HCT116 (cell line): Measurements from ENCODE around the gene MZB1. TPM values are rescaled to one million over a fixed set of nuclear protein-coding genes. Genes with fewer than 3 reads are reported as not detected.

Experiments
- ATAC-seq: fragments of 200-7000 bp; cut with Tn5 transposase; 2 replicates; pipeline ENCODE4 v1.9.1; 2020; ENCODE audit warnings: mild to moderate bottlenecking, moderate library complexity
- BruUV-seq: library from RNA; stranded (reverse); fragments of 400-500 nt; replicated peaks from 2 replicates; lab custom pipeline; 2021; lab: Mats Ljungman, UMichigan
- CTCF ChIA-PET: fragments of 300-600 bp; sonication (Branson Sonifier 250); formaldehyde crosslinking; loops from one replicate; lab custom pipeline; 2021; ENCODE audit warnings: antibody characterized with exemption; lab: Charles Lee
- POLR2A ChIA-PET: fragments of 300-600, 350-600 bp; sonication (Branson Sonifier 250); formaldehyde crosslinking; loops from one replicate; lab custom pipeline; 2021; ENCODE audit warnings: antibody characterized with exemption; lab: Charles Lee
- RAD21 ChIA-PET, 2 experiments: fragments of 300-600 bp; sonication (Branson Sonifier 250); formaldehyde crosslinking; loops; one replicate each; lab custom pipeline; 2023; ENCODE audit warnings: low total read pairs in 2 of 2; ENCODE audit not compliant: uncharacterized antibody in 2 of 2, unreplicated experiment in 2 of 2, low non-redundant PET in 1 of 2; lab: Charles Lee
- DNase-seq: peaks from one replicate; pipeline ENCODE4 v3.0.0-alpha.2; 2010; ENCODE audit warnings: low read depth, low spot score
- H2AFZ ChIP-seq: fragments of 200-600 bp; shearing (Covaris generic), sonication (generic); 2 replicates; pipeline ENCODE4 v1.6.1; 2017; ENCODE audit warnings: low read depth, mixed run types, mixed read lengths, antibody characterized with exemption, low read length; ENCODE audit not compliant: poor library complexity, severe bottlenecking
- H3K27ac ChIP-seq: 2 replicates; pipeline ENCODE4 v1.5.1; 2012; ENCODE audit warnings: low read depth, low read length
- H3K27me3 ChIP-seq: fragments of 200-600 bp; sonication (generic); 2 replicates; pipeline ENCODE4 v1.6.1; 2016; ENCODE audit warnings: mixed run types, low read length, mixed read lengths; ENCODE audit not compliant: insufficient read depth
- H3K36me3 ChIP-seq, 2 experiments: fragments of 200-500 bp in 1 of 2; fragments of 200-600 bp in 1 of 2; sonication (Bioruptor generic) in 1 of 2; sonication (generic) in 1 of 2; 2 replicates each; pipeline versions ENCODE4 v1.5.1 to v1.6.1; 2014 to 2016; ENCODE audit warnings: low read length in 2 of 2, inconsistent platforms in 1 of 2, mixed read lengths in 1 of 2, mixed run types in 1 of 2; ENCODE audit not compliant: insufficient read depth in 2 of 2, control insufficient read depth in 1 of 2
- H3K4me1 ChIP-seq, 2 experiments: fragments of 200-600 bp in 1 of 2; sonication (generic) in 1 of 2; 2 replicates each; pipeline versions ENCODE4 v1.5.1 to v1.6.1; 2012 to 2017; ENCODE audit warnings: low read length in 2 of 2, inconsistent platforms in 1 of 2, mild to moderate bottlenecking in 1 of 2, mixed read lengths in 1 of 2, mixed run types in 1 of 2, moderate library complexity in 1 of 2; ENCODE audit not compliant: insufficient read depth in 2 of 2, control insufficient read depth in 1 of 2
- H3K4me2 ChIP-seq: fragments of 200-600 bp; sonication (generic); 2 replicates; pipeline ENCODE4 v1.6.1; 2017; ENCODE audit warnings: mixed run types, low read length, mixed read lengths
- H3K4me3 ChIP-seq, 2 experiments: fragments of 200-600 bp in 1 of 2; sonication (generic) in 1 of 2; replicated peaks in 1 of 2; 2 replicates each; pipeline ENCODE4 v1.5.1; 2011 to 2016; ENCODE audit warnings: low read length in 2 of 2, control low read depth in 1 of 2, low read depth in 1 of 2, mild to moderate bottlenecking in 1 of 2, mixed read lengths in 1 of 2, mixed run types in 1 of 2
- H3K79me2 ChIP-seq: fragments of 200-600 bp; sonication (generic); 2 replicates; pipeline ENCODE4 v1.6.1; 2017; ENCODE audit warnings: mild to moderate bottlenecking, mixed run types, low read length, moderate library complexity, mixed read lengths; ENCODE audit not compliant: insufficient read depth
- H3K9ac ChIP-seq: fragments of 200-600 bp; sonication (generic); 2 replicates; pipeline ENCODE4 v1.6.1; 2016; ENCODE audit warnings: low read length, mixed read lengths
- H3K9me2 ChIP-seq: fragments of 200-600 bp; sonication (generic), shearing (Covaris generic); 2 replicates; pipeline ENCODE4 v1.6.1; 2017; ENCODE audit warnings: mixed run types, mild to moderate bottlenecking, moderate library complexity; ENCODE audit not compliant: insufficient read depth
- H3K9me3 ChIP-seq, 2 experiments: fragments of 200-500 bp in 1 of 2; fragments of 200-600 bp in 1 of 2; sonication (Bioruptor generic) in 1 of 2; sonication (generic) in 1 of 2; 2 replicates each; pipeline ENCODE4 v1.6.1; 2014 to 2017; ENCODE audit warnings: low read length in 2 of 2, mixed read lengths in 2 of 2, inconsistent platforms in 1 of 2, low read depth in 1 of 2, mild to moderate bottlenecking in 1 of 2, mixed run types in 1 of 2, moderate library complexity in 1 of 2; ENCODE audit not compliant: control insufficient read depth in 1 of 2, insufficient read depth in 1 of 2
- H4K20me1 ChIP-seq: fragments of 200-600 bp; sonication (generic), shearing (Covaris generic); 2 replicates; pipeline ENCODE4 v1.6.1; 2017; ENCODE audit warnings: mixed run types, mild to moderate bottlenecking, moderate library complexity; ENCODE audit not compliant: insufficient read depth
- CBX3 ChIP-seq: IDR thresholded peaks from 2 replicates; pipeline ENCODE4 v1.6.1; 2012; ENCODE audit warnings: low read depth
- CEBPB ChIP-seq: IDR thresholded peaks from 2 replicates; pipeline ENCODE4 v1.6.1; 2012; ENCODE audit warnings: low read depth
- CTCF ChIP-seq, 3 experiments: fragments of 200-600 bp in 1 of 3; sonication (generic) in 1 of 3; IDR thresholded peaks in 2 of 3; conservative IDR thresholded peaks in 1 of 3; 2 replicates each; pipeline ENCODE4 v1.5.1; 2012 to 2017; ENCODE audit warnings: low read depth in 2 of 3, low read length in 2 of 3, antibody characterized with exemption in 1 of 3, borderline replicate concordance in 1 of 3, control low read depth in 1 of 3, mild to moderate bottlenecking in 1 of 3, mixed read lengths in 1 of 3, mixed run types in 1 of 3, moderate library complexity in 1 of 3; ENCODE audit not compliant: insufficient read depth in 1 of 3
- EGR1 ChIP-seq: IDR thresholded peaks from 2 replicates; pipeline ENCODE4 v1.6.1; 2012; ENCODE audit warnings: low read depth
- ELF1 ChIP-seq: IDR thresholded peaks from 2 replicates; pipeline ENCODE4 v1.6.1; 2012; ENCODE audit warnings: low read depth, borderline replicate concordance
- EZH2 ChIP-seq: fragments of 200-600 bp; sonication (generic); IDR thresholded peaks from 2 replicates; pipeline ENCODE4 v1.6.1; 2017; ENCODE audit warnings: antibody characterized with exemption, mixed run types
- EZH2phosphoT487 ChIP-seq: fragments of 200-600 bp; IDR thresholded peaks from 2 replicates; pipeline ENCODE4 v1.6.1; 2018; ENCODE audit warnings: antibody characterized with exemption, borderline replicate concordance
- FOSL1 ChIP-seq: IDR thresholded peaks from 2 replicates; pipeline ENCODE4 v1.6.1; 2012; ENCODE audit warnings: low read depth
- RAD21 ChIP-seq: IDR thresholded peaks from 2 replicates; pipeline ENCODE4 v1.6.1; 2012; ENCODE audit warnings: low read depth, mild to moderate bottlenecking
- REST ChIP-seq: IDR thresholded peaks from 2 replicates; pipeline ENCODE4 v1.6.1; 2012; ENCODE audit warnings: low read depth
- SIN3A ChIP-seq: IDR thresholded peaks from 2 replicates; pipeline ENCODE4 v1.6.1; 2012; ENCODE audit warnings: low read depth
- SRF ChIP-seq: IDR thresholded peaks from 2 replicates; pipeline ENCODE4 v1.6.1; 2012; ENCODE audit warnings: low read depth
- TCF7L2 ChIP-seq: IDR thresholded peaks from 2 replicates; pipeline ENCODE4 v1.7.0; 2011; ENCODE audit warnings: borderline replicate concordance, inconsistent platforms; ENCODE audit not compliant: insufficient read depth, insufficient read length; ENCODE audit errors: extremely low read depth
- YY1 ChIP-seq: IDR thresholded peaks from 2 replicates; pipeline ENCODE4 v1.6.1; 2011; ENCODE audit warnings: low read length, low read depth, moderate library complexity, mild to moderate bottlenecking; ENCODE audit not compliant: insufficient replicate concordance; ENCODE audit errors: extremely low read depth
- ZNF274 ChIP-seq: fragments of 200-500 bp; sonication (Bioruptor generic); IDR thresholded peaks from 2 replicates; pipeline ENCODE4 v1.6.1; 2014; ENCODE audit warnings: mild to moderate bottlenecking, low read depth, low read length, inconsistent platforms
- intact Hi-C: fragments of 100-400 bp; cut with micrococcal nuclease; formaldehyde crosslinking; loops from 2 replicates; pipeline ENCODE4 v1.10.0; 2022
- total RNA-seq: library from RNA; stranded (reverse); gene quantifications from one replicate; pipeline ENCODE4 v1.2.1, GENCODE V29; 2021; ENCODE audit not compliant: unreplicated experiment
- TF ChIP-seq, protein P1 (sequence below): IDR thresholded peaks from 2 replicates; pipeline ENCODE4 v1.6.1; 2012
- TF ChIP-seq, protein P2 (sequence below): IDR thresholded peaks from 2 replicates; pipeline ENCODE4 v1.6.1; 2011; ENCODE audit warnings: mild to moderate bottlenecking, low read length, moderate library complexity; ENCODE audit not compliant: insufficient replicate concordance; ENCODE audit errors: extremely low read depth

Gene MZB1
- total RNA-seq, 1 experiment from 2014 or later: 0.81 TPM

GRCh38 chr5:139381837-139382761, 7.6 kb downstream of the MZB1 start:
- no peaks in the 10 kb centered on the region for H3K9me2 ChIP-seq
- H4K20me1 ChIP-seq: no peaks in the 10 kb centered on the region
- intact Hi-C loops: no loop called here
- no peak overlapping the region for H2AFZ ChIP-seq
- no TSS peak for BruUV-seq
- ATAC-seq (no peak), DNase-seq (no peak)
- H3K4me1 ChIP-seq: peaks cover 0 to 9% of the 10 kb centered on the region in 2 experiments; a peak in 1 of 4 replicates
- H3K9ac ChIP-seq: no peak overlapping the region
- H3K4me3 ChIP-seq: no peak overlapping the region
- H3K9me3 ChIP-seq: no peaks in the 10 kb centered on the region
- TF ChIP-seq, protein P1, sequence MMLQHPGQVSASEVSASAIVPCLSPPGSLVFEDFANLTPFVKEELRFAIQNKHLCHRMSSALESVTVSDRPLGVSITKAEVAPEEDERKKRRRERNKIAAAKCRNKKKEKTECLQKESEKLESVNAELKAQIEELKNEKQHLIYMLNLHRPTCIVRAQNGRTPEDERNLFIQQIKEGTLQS: no peak
- TF ChIP-seq FOSL1: no peak
- no peak for TF ChIP-seq EGR1
- TF ChIP-seq TCF7L2: no peak
- TF ChIP-seq EZH2: no peak
- TF ChIP-seq CEBPB: no peak
- TF ChIP-seq, protein P2, sequence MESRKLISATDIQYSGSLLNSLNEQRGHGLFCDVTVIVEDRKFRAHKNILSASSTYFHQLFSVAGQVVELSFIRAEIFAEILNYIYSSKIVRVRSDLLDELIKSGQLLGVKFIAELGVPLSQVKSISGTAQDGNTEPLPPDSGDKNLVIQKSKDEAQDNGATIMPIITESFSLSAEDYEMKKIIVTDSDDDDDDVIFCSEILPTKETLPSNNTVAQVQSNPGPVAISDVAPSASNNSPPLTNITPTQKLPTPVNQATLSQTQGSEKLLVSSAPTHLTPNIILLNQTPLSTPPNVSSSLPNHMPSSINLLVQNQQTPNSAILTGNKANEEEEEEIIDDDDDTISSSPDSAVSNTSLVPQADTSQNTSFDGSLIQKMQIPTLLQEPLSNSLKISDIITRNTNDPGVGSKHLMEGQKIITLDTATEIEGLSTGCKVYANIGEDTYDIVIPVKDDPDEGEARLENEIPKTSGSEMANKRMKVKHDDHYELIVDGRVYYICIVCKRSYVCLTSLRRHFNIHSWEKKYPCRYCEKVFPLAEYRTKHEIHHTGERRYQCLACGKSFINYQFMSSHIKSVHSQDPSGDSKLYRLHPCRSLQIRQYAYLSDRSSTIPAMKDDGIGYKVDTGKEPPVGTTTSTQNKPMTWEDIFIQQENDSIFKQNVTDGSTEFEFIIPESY: no peak
- TF ChIP-seq ZNF274: no peak
- no peak for TF ChIP-seq REST
- no peak for TF ChIP-seq EZH2phosphoT487
- no peak for TF ChIP-seq SRF
- no peak for TF ChIP-seq SIN3A
- no peak for TF ChIP-seq YY1
- no peak for TF ChIP-seq ELF1
- TF ChIP-seq RAD21: no peak
- TF ChIP-seq CBX3: no peak
- no peak for TF ChIP-seq CTCF (IDR thresholded peaks at IDR 0.05 in 2 of 3, conservative IDR thresholded peaks at IDR 0.05 in 1 of 3; ENCODE audit: borderline replicate concordance in 1 of 3, insufficient read depth in 1 of 3, low read depth in 2 of 3, low read length in 2 of 3)
- ChIA-PET RAD21 (no interaction called here), CTCF (no interaction called here), POLR2A (no interaction called here)
- H3K27me3 ChIP-seq: no peaks in the 10 kb centered on the region
- H3K79me2 ChIP-seq: no peaks in the 10 kb centered on the region
- H3K4me2 ChIP-seq: no peak overlapping the region
- no peaks in the 10 kb centered on the region for H3K36me3 ChIP-seq
- H3K27ac ChIP-seq: no peak overlapping the region
